H54 (cell line): ENCODE data around the gene BBS9.

Source experiments
- DNase-seq: peaks from one replicate; pipeline ENCODE4 v3.0.0; 2011; ENCODE audit warnings: low spot score, mixed read lengths; ENCODE audit not compliant: insufficient read length
- FAIRE-seq: peaks from 3 replicates; lab custom pipeline; 2011; peaks lifted over from hg19 to GRCh38; lab: Jason Lieb, UNC
- POLR2A ChIP-seq: IDR thresholded peaks from 2 replicates; pipeline ENCODE4 v1.6.1; 2011; ENCODE audit warnings: low read depth, mild to moderate bottlenecking, low read length

Gene BBS9

DNA sequence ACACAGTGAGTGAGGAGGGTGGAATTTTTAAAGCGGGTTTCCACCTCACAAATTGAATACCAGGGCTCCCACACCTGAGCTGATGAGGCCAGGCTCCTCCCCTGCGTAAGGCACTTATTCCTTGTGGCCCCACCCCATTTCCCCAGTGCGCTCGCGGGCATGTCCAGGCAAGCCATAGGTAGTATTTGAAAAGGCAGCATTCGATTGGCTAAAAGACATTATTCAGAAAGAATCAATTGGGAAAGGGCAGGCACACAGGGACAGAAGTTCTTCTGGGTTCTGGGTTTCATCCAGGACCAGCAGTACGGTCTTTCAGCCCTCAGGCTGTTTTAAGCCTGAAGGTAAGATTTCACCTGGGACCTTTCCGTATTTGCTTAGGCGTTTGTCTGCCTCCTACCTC is 222.3 kb downstream of the BBS9 start:
- DNase-seq (no peak), FAIRE-seq (peak; percentile 15)
- no peak for TF ChIP-seq POLR2A

DNA sequence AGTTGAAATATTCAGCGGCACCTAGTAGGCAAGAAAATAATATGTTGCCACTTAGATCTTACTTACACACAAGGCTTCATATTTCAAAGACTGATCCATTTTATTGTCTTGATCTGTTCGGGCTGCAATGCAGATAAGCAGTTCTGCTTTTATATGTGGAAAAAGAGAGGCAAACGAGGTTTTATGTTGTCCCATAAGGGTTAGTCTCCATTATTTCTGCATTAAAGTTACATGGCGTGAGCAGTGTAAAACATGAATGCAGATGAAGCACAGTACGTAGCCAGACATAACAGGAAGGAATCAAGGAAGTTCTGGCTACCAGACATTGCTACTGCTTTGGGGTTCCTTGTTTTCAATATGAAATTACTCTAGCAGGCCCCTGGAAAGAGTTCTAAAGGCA is 224.8 kb downstream of the BBS9 start:
- no peak for DNase-seq
- no peak for FAIRE-seq
- no peak for TF ChIP-seq POLR2A

DNA sequence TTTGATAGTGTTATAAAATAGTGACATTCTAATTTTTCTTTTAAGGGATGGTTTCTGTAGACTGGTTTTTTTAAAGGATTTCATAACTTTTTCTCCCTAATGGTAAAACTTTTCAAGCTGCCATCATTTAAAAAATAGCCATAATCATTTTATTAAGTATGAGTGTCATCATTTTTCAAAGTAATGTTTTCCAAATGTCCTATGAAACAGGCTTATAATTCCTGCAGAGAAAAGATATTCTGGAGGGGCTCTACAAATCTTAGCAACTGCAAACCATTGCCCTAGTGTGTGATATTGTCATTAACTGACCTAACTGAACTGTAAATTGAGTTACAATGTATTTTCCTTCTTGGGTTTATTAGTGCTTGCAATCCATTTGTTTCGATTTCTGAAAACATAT is 226.0 kb downstream of the BBS9 start:
- FAIRE-seq (peak; percentile 50), DNase-seq (no peak)
- TF ChIP-seq POLR2A: no peak

DNA sequence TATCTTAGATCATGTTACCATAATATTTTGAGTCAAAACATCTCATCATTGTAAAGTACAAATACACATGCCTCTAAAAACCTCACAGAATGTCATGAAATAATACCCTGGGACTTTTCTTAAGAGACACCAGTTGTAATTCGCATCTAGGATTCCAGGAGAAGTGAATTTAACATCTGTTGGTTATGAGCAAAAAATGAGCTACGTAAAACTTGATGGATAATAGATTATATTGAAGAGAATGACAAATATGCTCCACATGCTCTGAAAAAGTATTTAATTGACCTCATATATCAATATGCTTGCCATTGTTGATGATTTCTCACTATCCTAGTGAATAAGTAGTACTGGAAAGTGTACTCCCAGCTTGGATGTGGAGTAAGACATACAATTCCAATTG is 227.0 kb downstream of the BBS9 start:
- peak; percentile 75 for FAIRE-seq
- no peak for TF ChIP-seq POLR2A
- no peak for DNase-seq

DNA sequence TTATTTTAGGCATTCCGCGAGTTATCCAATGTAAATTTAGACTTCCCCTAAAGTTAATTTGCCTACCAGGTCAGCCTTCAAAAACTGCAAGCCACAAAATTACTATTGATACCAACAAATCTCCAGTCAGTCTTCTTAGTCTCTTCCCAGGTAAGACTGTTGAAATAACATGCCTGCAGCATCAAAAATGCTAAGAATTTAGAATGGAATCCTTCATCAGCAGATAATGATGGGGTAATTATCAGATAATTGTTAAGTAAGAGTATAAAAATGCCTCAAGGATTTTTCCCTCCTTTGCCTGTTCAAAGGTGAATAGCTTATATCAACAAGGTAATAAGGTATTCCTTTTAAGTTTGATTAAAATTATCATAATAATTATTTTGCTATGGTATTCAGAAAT is 228.5 kb downstream of the BBS9 start:
- no peak for FAIRE-seq
- no peak for TF ChIP-seq POLR2A
- DNase-seq: no peak

DNA sequence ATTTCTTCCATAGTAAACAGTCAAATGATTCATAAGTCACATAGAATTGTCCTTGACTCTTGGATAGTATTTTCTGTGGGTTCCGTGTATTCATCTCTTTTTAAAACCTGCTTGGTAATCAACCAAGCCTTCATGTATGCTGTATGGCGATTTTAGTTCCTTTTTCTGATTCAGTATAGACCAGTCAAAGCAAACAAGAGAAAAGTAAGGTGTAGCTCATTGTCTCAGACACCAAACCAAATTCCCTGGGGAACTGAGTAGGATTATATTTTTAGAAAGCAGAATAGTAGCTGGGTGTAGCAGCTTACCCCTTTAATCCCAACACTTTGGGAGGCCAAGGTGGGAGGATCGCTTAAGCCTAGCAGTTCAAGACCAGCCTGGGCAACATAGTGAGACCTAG is 240.5 kb downstream of the BBS9 start:
- DNase-seq (no peak), FAIRE-seq (peak; percentile 69)
- no peak for TF ChIP-seq POLR2A

DNA sequence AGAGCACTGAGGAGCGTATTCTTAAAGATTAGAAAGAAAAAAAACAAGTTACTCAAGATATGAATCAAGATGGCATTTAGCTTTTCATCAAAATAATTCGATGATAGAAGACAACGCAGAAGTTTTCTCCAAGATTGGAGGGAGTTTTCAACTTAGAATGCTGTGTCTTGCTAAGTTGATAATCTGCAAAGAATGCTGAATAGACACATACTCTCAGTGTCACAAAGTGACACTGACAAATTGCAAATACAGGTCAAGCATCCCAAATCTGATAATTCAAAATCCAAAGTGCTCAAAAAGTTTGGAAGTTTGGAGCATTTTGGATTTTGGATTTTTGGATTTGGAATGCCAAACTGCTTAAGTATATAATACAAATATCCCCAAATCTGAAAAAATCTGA is 243.8 kb downstream of the BBS9 start:
- no peak for TF ChIP-seq POLR2A
- peak; percentile 55 for FAIRE-seq
- no peak for DNase-seq

DNA sequence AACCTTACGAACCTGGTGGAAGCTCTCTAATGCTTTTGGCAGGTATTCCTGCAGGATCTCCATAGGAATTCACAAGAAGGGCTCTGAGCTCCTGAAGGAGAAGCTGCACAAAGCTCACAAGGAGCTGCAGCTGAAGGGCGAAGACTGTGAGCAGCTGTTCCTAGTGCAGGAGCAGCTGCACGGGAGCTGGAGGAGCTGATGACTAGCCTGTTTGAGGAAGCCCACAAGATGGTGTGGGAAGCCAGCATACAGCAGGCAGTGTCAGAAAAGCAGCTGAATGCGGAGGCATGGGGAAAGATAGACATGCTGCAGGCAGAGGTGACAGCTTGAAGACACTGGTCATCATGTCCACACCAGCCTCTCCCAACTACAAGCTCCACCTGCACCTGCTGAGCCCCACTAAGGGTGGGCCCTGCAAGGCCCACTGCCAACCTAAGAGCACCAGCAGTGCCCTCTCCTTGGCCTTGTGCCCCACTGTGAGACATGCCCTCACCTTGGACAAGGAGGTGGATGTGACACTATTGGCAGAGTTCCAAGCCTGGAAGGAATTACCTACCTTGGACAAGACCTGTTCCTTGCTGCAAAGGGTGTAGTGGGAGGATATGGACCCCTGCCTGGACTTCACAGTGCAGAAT is 250.6 kb downstream of the BBS9 start:
- TF ChIP-seq POLR2A: no peak
- no peak for FAIRE-seq
- DNase-seq: no peak

DNA sequence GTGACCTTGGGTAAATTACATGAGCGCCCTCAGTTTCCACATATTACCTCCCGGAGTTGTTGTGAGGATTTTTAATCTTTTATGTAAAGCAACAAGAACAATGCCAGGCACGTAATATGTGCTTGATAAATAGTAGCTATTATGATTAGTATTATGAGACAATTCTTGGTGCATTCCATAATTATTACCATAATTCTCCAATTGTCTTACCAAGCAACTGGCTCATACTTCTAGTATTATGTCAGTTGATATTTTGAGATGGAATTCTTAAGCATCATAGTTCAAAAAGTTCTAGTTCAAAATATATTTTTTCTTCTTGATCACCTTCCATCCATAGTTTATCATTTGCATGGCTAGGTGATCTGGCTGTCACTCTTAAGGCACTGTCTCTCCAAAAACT is 259.0 kb downstream of the BBS9 start:
- peak; percentile 11 for FAIRE-seq
- TF ChIP-seq POLR2A: no peak
- DNase-seq: no peak

DNA sequence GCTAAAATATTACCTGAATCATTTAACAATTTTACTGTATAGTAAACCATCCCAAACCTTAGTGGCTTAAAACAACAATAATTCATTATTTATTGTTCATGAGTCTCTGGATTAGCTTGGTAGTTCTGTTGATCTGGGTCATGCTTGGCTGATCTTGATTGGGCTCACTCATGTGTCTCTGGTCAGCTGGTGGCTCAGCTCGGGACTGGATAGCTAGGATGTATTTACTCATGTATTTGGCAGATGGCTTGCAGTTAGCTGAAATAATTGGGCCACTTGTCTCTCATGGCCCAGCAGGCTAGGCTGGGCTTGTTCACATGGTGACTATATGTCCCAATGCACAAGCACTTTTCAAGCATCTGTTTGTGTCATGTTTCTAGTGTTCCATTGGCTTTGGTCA is 262.8 kb downstream of the BBS9 start:
- DNase-seq: no peak
- FAIRE-seq: peak; percentile 33
- TF ChIP-seq POLR2A: no peak

DNA sequence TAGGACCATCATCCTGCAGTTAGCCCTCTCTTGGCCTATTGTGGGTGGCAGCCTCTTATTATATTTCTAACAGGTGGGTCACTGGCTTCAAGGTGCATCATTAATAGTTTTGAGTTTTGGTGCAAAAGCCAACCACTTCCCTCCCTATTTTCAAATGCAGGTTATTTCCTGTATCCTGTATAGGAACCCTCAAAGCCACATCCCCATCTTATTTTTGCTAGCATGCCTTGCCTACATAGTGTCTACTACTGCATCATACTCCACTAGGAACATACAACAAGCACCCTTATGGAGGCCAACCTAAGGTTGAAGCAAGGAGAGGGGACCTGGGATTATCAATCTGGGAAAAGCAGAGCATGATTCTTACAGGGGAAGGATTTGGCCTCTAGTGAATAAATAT is 264.4 kb downstream of the BBS9 start:
- no peak for TF ChIP-seq POLR2A
- DNase-seq (no peak), FAIRE-seq (no peak)

DNA sequence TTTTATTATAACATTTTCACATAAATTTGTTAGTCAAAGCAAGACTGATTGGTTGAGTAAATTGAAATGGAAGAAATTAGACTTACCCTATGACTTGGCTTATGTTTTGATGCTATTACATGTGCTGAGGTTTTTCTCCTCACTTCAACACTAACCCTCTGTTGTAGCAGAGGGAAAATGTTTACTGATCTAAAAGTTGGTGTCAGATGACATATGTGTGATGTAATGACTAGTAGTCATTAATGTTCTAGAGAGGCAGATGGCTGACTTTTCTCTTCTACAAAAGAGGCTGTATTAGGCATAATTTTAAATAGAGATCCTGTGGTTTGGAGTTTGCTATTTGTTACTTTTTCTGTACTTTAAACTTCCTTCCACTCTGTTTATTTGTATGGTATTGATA is 266.0 kb downstream of the BBS9 start:
- no peak for TF ChIP-seq POLR2A
- FAIRE-seq (peak; percentile 80), DNase-seq (no peak)

DNA sequence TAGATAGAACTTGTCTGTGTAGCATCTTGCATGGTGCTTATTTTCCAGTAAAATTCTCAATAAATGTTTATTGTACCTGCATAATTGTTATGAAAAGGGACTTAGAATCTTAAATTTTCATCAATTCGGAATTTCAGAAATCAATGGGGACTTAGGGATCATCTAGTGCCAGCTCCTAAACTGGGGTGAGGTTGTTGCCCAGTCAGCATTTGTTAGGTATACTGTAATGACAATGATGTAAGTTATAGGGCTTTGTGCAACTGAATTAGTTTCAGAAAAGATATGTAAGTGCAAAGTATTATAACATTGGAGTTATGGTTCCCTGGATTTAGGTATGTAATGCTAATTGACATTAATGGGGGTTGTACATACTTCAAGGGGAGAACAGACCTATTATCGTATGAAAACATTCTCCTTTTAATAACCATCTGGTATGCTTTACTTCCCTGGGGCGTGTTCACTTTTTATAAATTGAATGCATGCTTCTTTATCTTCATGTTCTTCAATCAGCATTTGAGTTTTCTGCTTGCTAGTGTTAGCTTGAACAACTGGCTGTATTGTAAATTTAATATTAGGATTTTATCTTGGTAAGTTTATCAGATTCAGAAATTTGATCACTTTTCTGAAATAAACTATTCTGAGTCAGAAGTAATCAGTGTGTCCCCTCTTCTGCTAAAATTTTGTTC is 270.3 kb downstream of the BBS9 start:
- no peak for TF ChIP-seq POLR2A
- FAIRE-seq: peak; percentile 65
- DNase-seq: no peak

DNA sequence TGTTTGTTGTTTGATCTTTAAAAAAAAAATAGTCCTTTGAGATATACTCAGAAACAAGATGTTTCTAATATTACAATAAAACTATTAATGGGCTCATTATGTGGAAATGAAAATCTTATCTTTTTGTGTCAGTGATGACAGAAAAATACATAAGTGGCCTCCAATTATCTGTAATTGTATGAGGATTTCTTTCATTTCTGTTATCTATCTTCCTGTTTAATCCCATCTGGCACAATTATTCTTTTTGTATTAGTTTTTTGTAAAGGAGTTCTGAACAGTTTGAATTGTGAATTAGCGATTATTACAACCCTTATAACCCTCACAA is 270.8 kb downstream of the BBS9 start:
- FAIRE-seq (no peak), DNase-seq (no peak)
- TF ChIP-seq POLR2A: no peak

DNA sequence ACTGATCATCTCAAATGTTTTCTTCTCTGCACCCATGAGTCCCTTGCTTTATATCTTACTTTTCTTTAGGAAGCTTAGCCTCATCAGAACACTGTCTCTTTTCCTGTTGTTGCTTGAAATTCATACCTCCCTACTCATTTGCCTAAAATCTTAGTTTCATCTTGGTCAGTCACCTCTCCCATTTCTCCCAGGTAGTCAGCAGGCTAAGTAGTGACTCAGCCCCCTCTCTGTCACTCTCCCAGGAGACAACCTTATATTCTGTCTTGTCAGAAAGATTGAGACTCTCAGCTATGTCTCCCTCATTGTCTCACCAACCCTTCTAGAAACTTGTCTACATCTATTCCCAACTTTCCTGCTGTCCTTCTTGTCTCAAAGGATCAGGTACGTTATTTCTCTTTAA is 280.9 kb downstream of the BBS9 start:
- no peak for TF ChIP-seq POLR2A
- FAIRE-seq (peak; percentile 67), DNase-seq (no peak)
